Activated T-cell treated with anti-CD3 and anti-CD28 coated beads, Interleukin-2, amount 50 U/mL, for 24 hours (primary cell): ENCODE results near the gene MYZAP.

Source experiments
- DNase-seq: peaks from one replicate; pipeline ENCODE4 v3.0.0-alpha.2; 2020
- H3K27ac Mint-ChIP-seq: 2 replicates; pipeline ENCODE4 v1.8.0; 2020; ENCODE audit warnings: mild to moderate bottlenecking, mixed read lengths
- H3K27me3 Mint-ChIP-seq: 2 replicates; pipeline ENCODE4 v1.8.0; 2020; ENCODE audit warnings: mixed read lengths
- H3K36me3 Mint-ChIP-seq: 2 replicates; pipeline ENCODE4 v1.8.0; 2020; ENCODE audit warnings: low read depth, mixed read lengths
- H3K4me1 Mint-ChIP-seq: 2 replicates; pipeline ENCODE4 v1.8.0; 2020; ENCODE audit warnings: low read depth, mixed read lengths
- H3K4me3 Mint-ChIP-seq: 2 replicates; pipeline ENCODE4 v1.8.0; 2020; ENCODE audit warnings: mild to moderate bottlenecking, moderate library complexity, mixed read lengths
- H3K9me3 Mint-ChIP-seq: 2 replicates; pipeline ENCODE4 v1.8.0; 2020; ENCODE audit warnings: mixed read lengths

Gene MYZAP

DNA sequence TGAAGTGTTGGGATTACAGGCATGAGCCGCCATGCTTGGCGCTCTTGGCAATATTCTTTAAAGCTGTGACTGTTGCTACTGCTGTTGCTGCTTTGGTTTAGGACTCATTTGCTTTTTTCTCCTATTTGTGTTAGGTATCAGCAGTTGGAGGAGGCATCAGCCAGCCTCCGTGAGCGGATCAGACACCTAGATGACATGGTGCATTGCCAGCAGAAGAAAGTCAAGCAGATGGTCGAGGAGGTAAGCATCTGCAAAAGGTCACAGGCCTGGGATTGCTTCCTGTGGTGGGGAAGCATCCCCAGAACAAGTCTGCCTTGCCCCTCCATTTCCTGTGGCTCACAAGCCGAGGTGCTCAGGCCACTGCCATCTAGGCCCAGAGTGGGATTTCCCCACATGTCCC, 47.6 kb downstream of the MYZAP start:
- Mint-ChIP-seq H3K27ac (no peak overlapping the region), H3K36me3 (no peaks in the 10 kb centered on the region), H3K9me3 (no peaks in the 10 kb centered on the region), H3K27me3 (no peaks in the 10 kb centered on the region), H3K4me3 (no peak overlapping the region), H3K4me1 (peaks cover 4% of the 10 kb centered on the region)
- DNase-seq: no peak

DNA sequence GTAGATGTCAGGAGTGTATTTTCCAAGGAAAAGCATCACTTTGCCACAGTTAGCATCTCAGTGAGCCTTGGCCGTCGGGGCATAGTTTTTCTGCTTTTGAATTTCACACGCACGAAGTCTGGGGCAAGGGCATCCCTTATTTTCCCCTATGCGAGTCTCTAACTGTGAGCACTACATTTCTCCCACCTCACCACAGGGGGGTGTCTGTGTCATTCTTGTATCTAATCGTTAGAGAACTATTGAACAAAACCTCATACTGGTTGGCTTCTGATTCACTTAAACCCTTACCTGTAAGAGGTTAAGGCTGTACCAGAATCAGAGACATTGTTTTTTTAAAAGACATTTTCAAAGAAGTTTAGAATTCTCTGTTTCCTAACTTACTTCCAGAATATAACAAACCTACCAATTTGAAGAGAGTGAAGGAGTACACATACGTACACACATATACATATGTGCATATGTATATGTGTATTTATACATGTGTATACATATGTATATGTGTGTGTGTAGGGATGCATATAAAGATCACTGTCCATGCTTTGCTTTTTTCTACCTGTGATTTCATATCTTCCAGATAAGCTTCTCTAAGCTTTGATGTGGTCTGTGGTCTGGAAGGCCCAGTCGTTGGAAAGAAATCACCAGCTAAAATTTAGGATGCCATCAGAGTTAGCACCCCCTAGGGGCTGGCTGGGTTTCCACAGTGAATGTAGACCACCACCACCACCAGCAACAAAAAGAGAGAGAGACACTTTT, 49.4 kb downstream of the MYZAP start:
- Mint-ChIP-seq H3K4me1 (peaks cover 4% of the 10 kb centered on the region), H3K9me3 (no peaks in the 10 kb centered on the region), H3K27me3 (no peaks in the 10 kb centered on the region), H3K4me3 (no peak overlapping the region), H3K36me3 (no peaks in the 10 kb centered on the region), H3K27ac (no peak overlapping the region)
- no peak for DNase-seq

DNA sequence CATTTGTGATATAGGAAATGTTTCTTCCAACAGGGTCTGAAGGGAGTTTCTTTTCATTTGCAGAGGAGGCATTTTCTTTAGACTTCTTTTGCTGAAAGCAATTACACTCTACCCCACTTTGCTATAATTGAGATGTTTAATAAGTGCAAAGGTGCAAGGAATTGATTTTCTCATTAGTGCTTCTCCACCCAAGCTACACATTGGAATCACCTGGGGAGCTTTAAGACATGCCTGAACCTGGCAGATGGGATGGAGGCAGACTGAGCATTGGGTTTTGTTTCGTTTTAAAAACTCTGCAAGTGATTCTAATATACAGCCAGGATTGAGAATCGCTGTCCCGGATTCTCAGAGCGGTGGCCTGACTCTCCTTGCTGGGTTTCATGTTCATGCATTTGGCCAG, 52.1 kb downstream of the MYZAP start:
- no peak overlapping the region for H3K27ac Mint-ChIP-seq
- no peaks in the 10 kb centered on the region for H3K9me3 Mint-ChIP-seq
- DNase-seq: no peak
- H3K4me1 Mint-ChIP-seq: peaks cover 4% of the 10 kb centered on the region
- H3K36me3 Mint-ChIP-seq: no peaks in the 10 kb centered on the region
- no peaks in the 10 kb centered on the region for H3K27me3 Mint-ChIP-seq
- no peak overlapping the region for H3K4me3 Mint-ChIP-seq

DNA sequence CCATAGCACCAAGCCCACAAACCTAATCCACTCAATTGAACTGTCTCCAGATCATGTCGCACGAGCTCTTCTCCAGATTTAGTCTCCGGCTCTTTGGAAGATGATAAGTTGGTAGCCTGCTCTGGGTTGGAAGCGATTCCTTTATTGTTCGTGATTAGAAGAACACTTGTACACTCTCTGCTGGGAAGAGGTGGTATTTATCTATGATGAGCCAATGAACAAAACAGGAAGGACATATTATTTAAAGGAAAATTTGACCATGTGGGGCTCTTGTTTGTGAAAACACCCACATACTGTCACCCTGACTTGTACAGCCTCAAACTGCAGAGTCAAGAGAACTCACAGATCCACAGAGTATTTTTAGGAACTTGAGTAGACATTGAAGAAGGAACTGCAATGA, 54.4 kb downstream of the MYZAP start:
- DNase-seq: no peak
- H3K4me1 Mint-ChIP-seq: peaks cover 4% of the 10 kb centered on the region
- H3K36me3 Mint-ChIP-seq: no peaks in the 10 kb centered on the region
- H3K9me3 Mint-ChIP-seq: no peaks in the 10 kb centered on the region
- peaks cover 6% of the 10 kb centered on the region for H3K27me3 Mint-ChIP-seq
- no peak overlapping the region for H3K4me3 Mint-ChIP-seq
- no peak overlapping the region for H3K27ac Mint-ChIP-seq

DNA sequence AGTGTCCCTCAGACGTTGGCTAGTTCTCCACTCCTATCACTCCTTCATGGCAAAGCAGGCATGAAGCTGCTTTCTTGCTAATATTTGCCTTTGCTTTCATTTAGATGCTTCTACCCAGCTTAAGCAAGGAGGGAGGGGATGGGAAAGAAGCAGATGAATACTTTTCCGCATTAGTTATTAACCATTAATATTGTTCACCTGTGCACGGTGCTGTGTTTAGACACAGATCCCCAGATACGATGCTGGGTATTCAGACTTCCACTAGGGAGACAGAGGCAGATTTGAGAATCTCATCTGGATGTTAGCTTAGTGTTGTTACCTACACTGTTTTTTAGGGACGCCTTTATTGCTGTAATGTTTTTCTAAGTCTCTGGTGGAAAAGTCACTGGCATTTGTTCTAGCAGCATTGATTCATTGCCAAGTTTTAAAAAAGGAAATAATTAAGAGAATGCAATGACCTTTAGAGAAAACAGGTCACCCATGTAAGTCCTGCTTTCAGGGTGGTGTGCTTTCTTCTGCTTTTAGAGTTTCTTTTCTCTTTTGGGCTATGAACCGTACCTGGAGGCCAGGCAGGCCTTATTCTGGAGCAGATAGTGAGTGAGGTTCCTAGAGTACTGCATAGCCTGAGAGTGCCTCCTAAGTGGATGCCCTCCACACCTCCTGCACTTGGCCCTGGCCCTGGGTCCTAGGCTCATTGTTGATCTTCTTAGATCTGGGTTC, 55.5 kb downstream of the MYZAP start:
- Mint-ChIP-seq H3K36me3 (no peaks in the 10 kb centered on the region), H3K4me1 (peaks cover 2% of the 10 kb centered on the region), H3K27me3 (peaks cover 6% of the 10 kb centered on the region), H3K27ac (no peak overlapping the region), H3K9me3 (no peaks in the 10 kb centered on the region), H3K4me3 (no peak overlapping the region)
- no peak for DNase-seq

DNA sequence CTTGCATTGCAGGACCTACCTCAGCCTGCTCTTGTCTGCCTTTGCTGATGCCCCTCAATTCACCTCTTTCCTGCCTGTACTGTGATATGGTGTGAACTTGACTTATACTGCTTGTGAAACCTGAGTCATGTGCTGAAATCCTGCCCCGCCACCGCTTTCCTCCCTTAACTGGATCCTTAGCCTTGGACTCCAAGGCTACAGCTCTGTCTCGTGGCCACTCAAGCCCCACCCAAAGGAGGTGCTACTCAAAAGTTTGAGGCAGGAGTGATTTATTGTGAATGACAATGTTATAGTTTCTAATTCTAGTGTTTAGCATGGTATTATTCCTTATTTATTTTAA, 56.1 kb downstream of the MYZAP start:
- peaks cover 2% of the 10 kb centered on the region for H3K4me1 Mint-ChIP-seq
- no peaks in the 10 kb centered on the region for H3K36me3 Mint-ChIP-seq
- DNase-seq: no peak
- H3K27me3 Mint-ChIP-seq: peaks cover 6% of the 10 kb centered on the region
- H3K9me3 Mint-ChIP-seq: no peaks in the 10 kb centered on the region
- no peak overlapping the region for H3K27ac Mint-ChIP-seq
- no peak overlapping the region for H3K4me3 Mint-ChIP-seq

DNA sequence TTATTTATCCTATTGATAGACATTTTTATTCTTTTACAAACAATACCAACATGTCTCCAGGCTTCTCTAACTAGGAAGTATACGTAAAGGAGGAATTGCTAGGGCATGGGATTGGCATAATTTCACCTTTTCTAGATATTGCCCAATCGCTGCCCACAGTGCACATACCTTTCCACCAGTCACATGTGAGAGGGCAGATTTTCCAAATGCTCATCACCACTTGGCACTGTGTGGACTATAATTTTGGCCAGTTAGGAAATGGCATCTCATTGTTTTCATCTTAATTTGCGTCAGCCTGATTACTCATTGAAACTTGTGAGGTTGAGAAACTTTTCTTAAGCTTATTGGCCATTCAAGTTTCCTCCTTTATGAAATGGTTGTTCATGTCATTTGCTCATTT, 57.4 kb downstream of the MYZAP start:
- Mint-ChIP-seq H3K36me3 (no peaks in the 10 kb centered on the region), H3K4me1 (peaks cover 2% of the 10 kb centered on the region), H3K27ac (no peak overlapping the region), H3K27me3 (peaks cover 6% of the 10 kb centered on the region), H3K4me3 (no peak overlapping the region), H3K9me3 (no peaks in the 10 kb centered on the region)
- DNase-seq: no peak

DNA sequence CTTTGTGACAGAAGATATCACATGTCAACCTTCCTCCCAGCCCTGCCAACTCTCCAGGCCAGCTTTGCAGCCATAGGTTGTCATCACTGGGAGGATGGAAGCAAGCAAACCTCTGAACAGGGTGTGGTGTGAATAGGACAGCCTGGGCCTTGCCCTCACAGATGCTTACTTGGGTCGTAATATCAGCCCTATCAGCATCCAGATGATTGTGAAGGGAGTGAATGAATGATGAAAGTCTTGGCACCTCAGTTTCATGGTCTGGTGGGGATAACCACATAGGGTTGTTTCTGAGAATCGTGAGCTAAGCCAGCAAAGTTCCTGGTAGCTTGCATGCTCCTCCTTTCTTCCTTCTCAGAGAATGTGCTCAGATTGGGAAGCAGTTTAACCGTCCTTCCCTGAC, 59.7 kb downstream of the MYZAP start:
- no peak overlapping the region for H3K4me3 Mint-ChIP-seq
- peaks cover 6% of the 10 kb centered on the region for H3K27me3 Mint-ChIP-seq
- H3K4me1 Mint-ChIP-seq: peaks cover 2% of the 10 kb centered on the region
- no peaks in the 10 kb centered on the region for H3K9me3 Mint-ChIP-seq
- H3K27ac Mint-ChIP-seq: no peak overlapping the region
- H3K36me3 Mint-ChIP-seq: no peaks in the 10 kb centered on the region
- no peak for DNase-seq

DNA sequence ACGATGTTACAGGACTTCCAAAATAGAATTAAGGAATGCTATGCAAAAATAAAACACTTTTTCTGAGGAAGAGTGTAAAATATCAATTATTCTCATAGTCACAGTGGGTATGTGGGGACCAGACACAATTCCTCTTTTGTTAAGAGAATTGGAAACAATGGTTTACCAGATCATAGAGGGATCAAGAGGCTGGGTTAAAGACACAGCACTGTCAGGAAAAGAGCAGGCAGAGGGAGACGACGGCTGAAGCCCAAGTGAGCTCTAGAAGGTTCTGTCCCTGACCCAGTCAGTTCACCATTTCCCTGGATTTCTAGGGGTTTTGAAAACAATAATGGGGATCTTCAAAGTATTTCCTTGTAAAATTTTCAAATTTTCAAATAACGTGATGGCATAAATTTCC, 60.8 kb downstream of the MYZAP start:
- H3K36me3 Mint-ChIP-seq: no peaks in the 10 kb centered on the region
- H3K27ac Mint-ChIP-seq: no peak overlapping the region
- peaks cover 2% of the 10 kb centered on the region for H3K4me1 Mint-ChIP-seq
- no peak overlapping the region for H3K4me3 Mint-ChIP-seq
- no peak for DNase-seq
- peaks cover 6% of the 10 kb centered on the region for H3K27me3 Mint-ChIP-seq
- H3K9me3 Mint-ChIP-seq: no peaks in the 10 kb centered on the region

DNA sequence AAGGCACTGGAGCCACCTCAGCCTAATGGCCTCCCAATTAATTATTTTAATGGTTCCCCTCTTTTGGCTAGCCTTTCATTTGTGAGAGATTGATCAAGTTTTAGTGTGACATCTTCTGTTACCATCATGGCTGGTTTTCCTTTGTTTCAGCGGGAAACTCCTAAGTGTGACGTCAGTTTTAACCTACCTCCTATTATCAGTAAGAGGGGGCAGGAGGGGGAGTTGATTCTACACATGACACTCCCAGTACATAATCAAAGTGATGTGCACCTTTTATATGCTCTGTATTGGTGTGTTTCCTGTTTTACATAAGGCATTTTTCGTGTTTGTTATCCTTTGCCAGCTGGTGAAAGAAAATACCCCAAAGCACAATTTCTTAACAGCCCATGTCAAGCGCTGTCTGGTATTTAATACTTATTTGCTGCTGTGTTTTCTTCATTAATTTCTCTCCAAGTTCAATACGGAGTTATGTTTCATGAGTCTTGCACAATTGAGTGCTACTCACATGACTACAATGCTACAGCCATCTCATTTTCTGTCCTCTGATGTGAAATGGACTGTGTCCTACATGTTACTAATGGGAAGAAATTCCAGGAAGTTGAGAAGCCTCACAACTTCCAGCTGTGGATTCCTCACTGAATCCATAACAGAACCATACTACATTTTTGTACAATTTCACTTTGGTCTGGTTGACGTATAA, 62.6 kb downstream of the MYZAP start:
- DNase-seq: no peak
- Mint-ChIP-seq H3K4me1 (peaks cover 2% of the 10 kb centered on the region), H3K27me3 (peaks cover 11% of the 10 kb centered on the region), H3K36me3 (no peaks in the 10 kb centered on the region), H3K27ac (no peak overlapping the region), H3K9me3 (no peaks in the 10 kb centered on the region), H3K4me3 (no peak overlapping the region)

DNA sequence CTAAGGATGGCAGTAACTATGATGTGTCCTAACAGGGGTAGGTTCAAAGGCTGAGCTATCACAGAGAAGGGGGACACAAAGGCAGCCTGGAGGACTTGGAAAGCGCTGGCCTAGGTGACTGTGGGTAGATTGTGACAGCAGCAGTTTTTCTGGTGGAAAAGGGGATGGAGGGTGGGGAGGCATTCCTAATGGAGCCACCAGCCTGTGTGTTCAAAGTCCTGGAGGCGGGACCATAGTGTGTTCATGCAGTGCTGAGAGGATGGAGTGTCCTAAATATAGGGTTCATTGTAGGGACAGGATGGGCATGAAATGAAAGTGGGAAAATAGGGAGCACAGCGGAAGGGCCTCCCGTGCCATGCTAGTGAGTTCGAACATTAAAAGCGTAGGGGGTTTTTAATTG, 63.3 kb downstream of the MYZAP start:
- H3K4me1 Mint-ChIP-seq: peaks cover 2% of the 10 kb centered on the region
- H3K36me3 Mint-ChIP-seq: no peaks in the 10 kb centered on the region
- no peak overlapping the region for H3K4me3 Mint-ChIP-seq

DNA sequence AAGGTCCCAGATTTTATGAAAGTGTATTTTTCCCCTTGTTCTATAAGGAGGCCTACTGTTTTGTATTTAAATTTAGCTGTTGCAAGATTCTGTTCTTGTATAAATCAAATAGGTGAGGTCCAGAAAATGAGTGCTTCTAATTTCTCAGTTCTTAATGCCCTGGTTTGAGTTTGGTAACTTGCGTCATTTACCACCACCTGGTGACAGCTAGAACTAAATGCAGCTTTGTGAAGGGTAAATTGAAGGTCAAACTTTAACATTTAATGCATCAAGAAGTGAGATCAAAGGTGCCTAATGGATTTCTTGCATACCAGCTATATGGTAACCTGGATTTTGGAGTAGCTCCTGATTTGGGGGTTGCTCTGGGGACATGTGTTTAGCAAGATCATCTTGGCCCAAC, 64.1 kb downstream of the MYZAP start:
- no peak for DNase-seq
- no peaks in the 10 kb centered on the region for H3K9me3 Mint-ChIP-seq
- no peak overlapping the region for H3K27ac Mint-ChIP-seq
- peaks cover 9% of the 10 kb centered on the region for H3K27me3 Mint-ChIP-seq
- H3K4me1 Mint-ChIP-seq: peaks cover 2% of the 10 kb centered on the region
- H3K36me3 Mint-ChIP-seq: no peaks in the 10 kb centered on the region
- no peak overlapping the region for H3K4me3 Mint-ChIP-seq

More for the DNA sequence above, 63.3 kb downstream of the MYZAP start:
- H3K9me3 Mint-ChIP-seq: no peaks in the 10 kb centered on the region
- no peak overlapping the region for H3K27ac Mint-ChIP-seq
- DNase-seq: no peak
- H3K27me3 Mint-ChIP-seq: peaks cover 13% of the 10 kb centered on the region

DNA sequence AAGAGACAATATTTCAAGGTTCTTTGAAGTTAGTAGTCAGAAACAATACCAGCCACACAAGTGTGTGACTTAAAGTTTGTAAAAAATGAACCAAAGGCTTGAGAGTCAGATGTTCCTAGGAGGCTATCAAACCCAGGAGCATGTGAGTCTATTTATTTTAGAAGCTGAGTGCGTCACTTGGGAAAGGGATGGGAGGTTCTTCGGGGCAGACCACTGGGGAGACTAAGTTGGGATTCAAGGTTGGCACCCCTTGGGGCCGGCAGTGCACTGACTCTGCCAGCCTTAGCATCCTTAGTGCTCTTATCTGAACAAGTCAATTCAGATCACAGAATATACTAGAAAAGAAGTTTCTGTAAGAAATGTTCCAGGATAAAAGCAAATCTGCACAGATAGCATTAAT, 64.7 kb downstream of the MYZAP start:
- Mint-ChIP-seq H3K9me3 (no peaks in the 10 kb centered on the region), H3K36me3 (no peaks in the 10 kb centered on the region), H3K4me1 (peaks cover 2% of the 10 kb centered on the region), H3K27ac (no peak overlapping the region), H3K27me3 (peaks cover 9% of the 10 kb centered on the region), H3K4me3 (no peak overlapping the region)
- no peak for DNase-seq

DNA sequence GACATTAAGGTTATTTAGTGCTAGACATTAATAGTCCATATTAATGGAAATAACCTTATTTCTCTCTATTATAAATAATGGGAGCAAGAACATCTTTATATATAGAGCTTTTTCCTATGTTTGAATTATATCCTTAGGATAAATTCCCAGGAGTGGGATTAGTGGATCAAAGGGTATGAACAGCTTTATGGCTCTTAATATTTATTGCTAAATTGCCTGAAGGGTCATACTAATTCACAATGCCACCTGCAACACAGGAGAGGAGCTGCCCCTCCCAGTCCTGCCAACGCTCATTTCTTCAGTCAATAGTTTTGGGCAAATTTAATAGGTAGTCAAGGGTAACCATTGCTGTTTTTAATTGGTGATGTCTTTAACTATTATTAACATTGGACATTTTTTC, 65.9 kb downstream of the MYZAP start:
- peaks cover 9% of the 10 kb centered on the region for H3K27me3 Mint-ChIP-seq
- no peak for DNase-seq
- no peaks in the 10 kb centered on the region for H3K4me1 Mint-ChIP-seq
- no peak overlapping the region for H3K27ac Mint-ChIP-seq
- H3K9me3 Mint-ChIP-seq: no peaks in the 10 kb centered on the region
- H3K36me3 Mint-ChIP-seq: no peaks in the 10 kb centered on the region
- no peak overlapping the region for H3K4me3 Mint-ChIP-seq

DNA sequence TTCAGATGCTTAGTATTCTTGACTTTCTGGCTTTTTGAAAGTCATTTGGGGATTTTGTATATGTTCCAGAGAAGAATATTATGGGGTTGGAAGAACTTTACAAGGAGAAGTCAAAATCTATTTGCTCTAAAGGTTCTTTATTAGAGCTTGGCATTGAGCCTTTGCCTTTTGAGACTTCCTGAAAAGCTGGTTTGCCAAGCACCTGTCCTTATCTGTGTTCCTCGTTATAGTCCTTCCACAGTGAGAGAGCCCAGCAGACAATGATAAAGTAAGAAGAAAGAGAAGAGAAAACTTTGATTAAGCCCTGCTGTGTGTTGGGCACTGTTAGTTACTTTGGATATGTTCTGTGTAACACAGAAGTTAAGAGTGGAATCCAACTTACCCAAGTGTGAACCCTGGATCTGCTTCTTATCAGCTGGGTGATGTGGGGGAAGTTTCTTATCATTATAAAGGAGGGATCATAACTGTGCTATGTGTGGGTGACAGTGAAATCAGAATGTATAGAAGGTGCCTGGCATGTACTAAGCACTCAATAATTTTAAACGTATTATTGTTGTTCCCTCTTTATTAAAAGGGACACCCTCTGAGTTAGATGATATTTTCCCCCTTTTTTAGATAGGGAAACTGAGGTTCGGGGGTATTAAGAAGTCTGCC, 70.5 kb downstream of the MYZAP start:
- H3K9me3 Mint-ChIP-seq: no peaks in the 10 kb centered on the region
- H3K4me1 Mint-ChIP-seq: no peaks in the 10 kb centered on the region
- no peak overlapping the region for H3K27ac Mint-ChIP-seq
- H3K4me3 Mint-ChIP-seq: no peak overlapping the region
- no peaks in the 10 kb centered on the region for H3K36me3 Mint-ChIP-seq
- peaks cover 13% of the 10 kb centered on the region for H3K27me3 Mint-ChIP-seq
- no peak for DNase-seq
